Measurements from ENCODE around the gene FAM53A. TPM values are rescaled to one million over a fixed set of nuclear protein-coding genes. Genes with fewer than 3 reads are reported as not detected.

Gene FAM53A
- total and polyA plus RNA-seq, 4 donors, result 0.44 to 2.2 (median 0.97) TPM

DNA sequence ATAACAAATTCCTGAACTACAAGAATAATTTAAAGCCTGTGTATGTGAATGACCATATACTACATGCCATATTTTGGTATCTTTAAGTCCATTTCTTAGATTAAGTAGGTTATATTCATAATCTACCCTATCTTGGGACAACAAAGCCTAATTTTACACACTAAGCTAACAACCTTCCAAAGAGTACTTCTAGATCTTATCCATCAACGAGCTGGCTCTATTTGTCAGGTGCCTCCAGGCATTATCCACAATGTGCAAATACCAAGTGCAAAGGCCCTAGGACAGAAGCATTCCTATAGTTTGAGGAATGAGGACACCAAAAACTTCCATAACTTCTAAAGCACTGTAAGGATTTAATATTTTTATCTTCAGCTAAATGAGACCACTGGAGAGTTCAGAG lies 24.5 kb upstream of the FAM53A start:
- no peak overlapping the region for H3K4me3 ChIP-seq (ENCODE audit: low read depth in 1 of 3, low read length in 3 of 3)
- no peak for TF ChIP-seq FOXA2 (IDR thresholded peaks at IDR 0.05)
- TF ChIP-seq EGR1 (IDR thresholded peaks at IDR 0.05; ENCODE audit: low read depth in 2 of 2), result no peak
- TF ChIP-seq, protein P1, sequence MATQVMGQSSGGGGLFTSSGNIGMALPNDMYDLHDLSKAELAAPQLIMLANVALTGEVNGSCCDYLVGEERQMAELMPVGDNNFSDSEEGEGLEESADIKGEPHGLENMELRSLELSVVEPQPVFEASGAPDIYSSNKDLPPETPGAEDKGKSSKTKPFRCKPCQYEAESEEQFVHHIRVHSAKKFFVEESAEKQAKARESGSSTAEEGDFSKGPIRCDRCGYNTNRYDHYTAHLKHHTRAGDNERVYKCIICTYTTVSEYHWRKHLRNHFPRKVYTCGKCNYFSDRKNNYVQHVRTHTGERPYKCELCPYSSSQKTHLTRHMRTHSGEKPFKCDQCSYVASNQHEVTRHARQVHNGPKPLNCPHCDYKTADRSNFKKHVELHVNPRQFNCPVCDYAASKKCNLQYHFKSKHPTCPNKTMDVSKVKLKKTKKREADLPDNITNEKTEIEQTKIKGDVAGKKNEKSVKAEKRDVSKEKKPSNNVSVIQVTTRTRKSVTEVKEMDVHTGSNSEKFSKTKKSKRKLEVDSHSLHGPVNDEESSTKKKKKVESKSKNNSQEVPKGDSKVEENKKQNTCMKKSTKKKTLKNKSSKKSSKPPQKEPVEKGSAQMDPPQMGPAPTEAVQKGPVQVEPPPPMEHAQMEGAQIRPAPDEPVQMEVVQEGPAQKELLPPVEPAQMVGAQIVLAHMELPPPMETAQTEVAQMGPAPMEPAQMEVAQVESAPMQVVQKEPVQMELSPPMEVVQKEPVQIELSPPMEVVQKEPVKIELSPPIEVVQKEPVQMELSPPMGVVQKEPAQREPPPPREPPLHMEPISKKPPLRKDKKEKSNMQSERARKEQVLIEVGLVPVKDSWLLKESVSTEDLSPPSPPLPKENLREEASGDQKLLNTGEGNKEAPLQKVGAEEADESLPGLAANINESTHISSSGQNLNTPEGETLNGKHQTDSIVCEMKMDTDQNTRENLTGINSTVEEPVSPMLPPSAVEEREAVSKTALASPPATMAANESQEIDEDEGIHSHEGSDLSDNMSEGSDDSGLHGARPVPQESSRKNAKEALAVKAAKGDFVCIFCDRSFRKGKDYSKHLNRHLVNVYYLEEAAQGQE (IDR thresholded peaks at IDR 0.05), result no peak
- TF ChIP-seq HNF4A (conservative IDR thresholded peaks at IDR 0.05), result no peak
- TF ChIP-seq ATF3 (IDR thresholded peaks at IDR 0.05), result no peak
- no peak for TF ChIP-seq JUND (IDR thresholded peaks at IDR 0.05)
- TF ChIP-seq, protein P2, sequence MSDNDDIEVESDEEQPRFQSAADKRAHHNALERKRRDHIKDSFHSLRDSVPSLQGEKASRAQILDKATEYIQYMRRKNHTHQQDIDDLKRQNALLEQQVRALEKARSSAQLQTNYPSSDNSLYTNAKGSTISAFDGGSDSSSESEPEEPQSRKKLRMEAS (IDR thresholded peaks at IDR 0.05), result no peak
- TF ChIP-seq SP1 (IDR thresholded peaks at IDR 0.05), result no peak
- H3K4me1 ChIP-seq (ENCODE audit: control insufficient read depth in 4 of 4, insufficient read depth in 4 of 4, low read length in 3 of 4), result peaks cover 6 to 17% (median 12%) of the 10 kb centered on the region in 4 donors
- no peaks in the 10 kb centered on the region for H3K9me3 ChIP-seq (ENCODE audit: control insufficient read depth in 4 of 4, low read length in 3 of 4)
- H3K9ac ChIP-seq (ENCODE audit: low read depth in 1 of 2, low read length in 2 of 2), result no peak overlapping the region
- peaks cover 0 to 10% (median 5%) of the 10 kb centered on the region in 4 donors for H3K36me3 ChIP-seq (ENCODE audit: control insufficient read depth in 4 of 4, insufficient read depth in 3 of 4, low read depth in 1 of 4, low read length in 3 of 4)
- DNase-seq (ENCODE audit: low spot score), result no peak
- no peaks in the 10 kb centered on the region for H3K27me3 ChIP-seq (ENCODE audit: control insufficient read depth in 4 of 4, insufficient read depth in 4 of 4, low read length in 3 of 4)
- H3K27ac ChIP-seq (ENCODE audit: low read depth in 1 of 2, low read length in 2 of 2), result no peak overlapping the region
- WGBS, result 51% methylated on average over 1 of the region's 1 CpG

- Histone ChIP-seq H3K27me3 (ENCODE audit: control insufficient read depth in 4 of 4, insufficient read depth in 4 of 4, low read length in 3 of 4) (no peaks in the 10 kb centered on the region), H3K9ac (ENCODE audit: low read depth in 1 of 2, low read length in 2 of 2) (no peak overlapping the region), H3K9me3 (ENCODE audit: control insufficient read depth in 4 of 4, low read length in 3 of 4) (no peaks in the 10 kb centered on the region), H3K27ac (ENCODE audit: low read depth in 1 of 2, low read length in 2 of 2) (no peak overlapping the region), H3K36me3 (ENCODE audit: control insufficient read depth in 4 of 4, insufficient read depth in 3 of 4, low read depth in 1 of 4, low read length in 3 of 4) (peaks cover 5 to 19% (median 14%) of the 10 kb centered on the region in 4 donors), H3K4me1 (ENCODE audit: control insufficient read depth in 4 of 4, insufficient read depth in 4 of 4, low read length in 3 of 4) (peaks cover 4 to 7% (median 5%) of the 10 kb centered on the region in 4 donors), H3K4me3 (ENCODE audit: low read depth in 1 of 3, low read length in 3 of 3) (no peak overlapping the region)
- DNase-seq (ENCODE audit: low spot score), result no peak
- no peak for TF ChIP-seq CTCF (IDR thresholded peaks at IDR 0.05; ENCODE audit: low read depth, low read length, missing input control)
- TF ChIP-seq TAF1 (conservative IDR thresholded peaks at IDR 0.05), result no peak
- TF ChIP-seq EGR1 (IDR thresholded peaks at IDR 0.05; ENCODE audit: low read depth in 2 of 2), result no peak
- no peak for TF ChIP-seq ZBTB33 (IDR thresholded peaks at IDR 0.05)
- TF ChIP-seq ATF3 (IDR thresholded peaks at IDR 0.05), result no peak
- TF ChIP-seq YY1 (IDR thresholded peaks at IDR 0.05), result no peak
- no peak for TF ChIP-seq FOXA2 (IDR thresholded peaks at IDR 0.05)
- TF ChIP-seq NR2F2 (IDR thresholded peaks at IDR 0.05), result no peak
- TF ChIP-seq, protein P1 (IDR thresholded peaks at IDR 0.05), result no peak
- WGBS, result 86% methylated on average over 6 of the region's 6 CpGs
These were observed 22.2 kb upstream of the FAM53A start for GRCh38 chr4:1706358-1706757.
